Rectal smooth muscle tissue (tissue), 1 donor: ENCODE data around the gene OR11G2.
"Not testable (repeated sequence)": the region's sequence is repeated elsewhere in the genome, so short reads cannot be mapped to it uniquely, and the experiment has no call there.

Source experiments
- H3K27ac ChIP-seq: one replicate; pipeline ENCODE4 v1.7.0; 2013; ENCODE audit warnings: low read depth, low read length, inconsistent platforms
- H3K27me3 ChIP-seq: one replicate; pipeline ENCODE4 v1.7.0; 2013; ENCODE audit warnings: low read length; ENCODE audit not compliant: control insufficient read depth, insufficient read depth
- H3K36me3 ChIP-seq: one replicate; pipeline ENCODE4 v1.7.0; 2013; ENCODE audit warnings: low read length; ENCODE audit not compliant: control insufficient read depth, insufficient read depth
- H3K4me1 ChIP-seq: one replicate; pipeline ENCODE4 v1.7.0; 2013; ENCODE audit warnings: low read length; ENCODE audit not compliant: control insufficient read depth, insufficient read depth
- H3K4me3 ChIP-seq: one replicate; pipeline ENCODE4 v1.7.0; 2013; ENCODE audit warnings: low read length
- H3K9ac ChIP-seq: one replicate; pipeline ENCODE4 v1.7.0; 2013; ENCODE audit warnings: low read length

The OR11G2 gene

GRCh38 chr14:20235415-20235814 is 44.7 kb downstream of the OR11G2 start:
- not testable (repeated sequence) for H3K27ac ChIP-seq, H3K9ac ChIP-seq, H3K4me1 ChIP-seq, H3K36me3 ChIP-seq, H3K4me3 ChIP-seq, H3K27me3 ChIP-seq

GRCh38 chr14:20247646-20248246 is 57.0 kb downstream of the OR11G2 start:
- Histone ChIP-seq H3K27me3 (no peaks in the 10 kb centered on the region), H3K36me3 (no peaks in the 10 kb centered on the region), H3K4me1 (no peaks in the 10 kb centered on the region), H3K4me3 (no peak overlapping the region), H3K9ac (no peak overlapping the region), H3K27ac (no peak overlapping the region)
